Panc1 (cell line): ENCODE measurements around the gene FBXO45. TPM values are rescaled to one million over a fixed set of nuclear protein-coding genes. Genes with fewer than 3 reads are reported as not detected.

Experiments used
- ATAC-seq: fragments of 200-7000 bp; cut with Tn5 transposase; 2 replicates; pipeline ENCODE4 v1.9.1; 2020; ENCODE audit warnings: mild to moderate bottlenecking, moderate library complexity
- BruUV-seq: library from RNA; stranded (reverse); fragments of 400-500 nt; replicated peaks from 2 replicates; lab custom pipeline; 2021; lab: Mats Ljungman, UMichigan
- CTCF ChIA-PET: fragments of 300-600 bp; sonication (Branson Sonifier 250); formaldehyde crosslinking; loops from one replicate; lab custom pipeline; 2022; ENCODE audit warnings: antibody characterized with exemption; lab: Charles Lee
- POLR2A ChIA-PET: fragments of 300-600 bp; sonication (Branson Sonifier 250); formaldehyde crosslinking; loops from one replicate; lab custom pipeline; 2022; ENCODE audit warnings: antibody characterized with exemption; lab: Charles Lee
- DNase-seq: peaks from one replicate; pipeline ENCODE4 v3.0.0-alpha.2; 2010; ENCODE audit warnings: low read depth, low spot score
- H3K27ac ChIP-seq: 2 replicates; pipeline ENCODE4 v1.5.1; 2011; ENCODE audit warnings: mild to moderate bottlenecking, low read length, inconsistent platforms
- H3K27me3 ChIP-seq: fragments of 200-500 bp; sonication (Bioruptor generic); 2 replicates; pipeline ENCODE4 v1.6.0; 2014; ENCODE audit warnings: low read length, inconsistent platforms; ENCODE audit not compliant: control insufficient read depth, insufficient read depth
- H3K36me3 ChIP-seq: fragments of 200-500 bp; sonication (Bioruptor generic); 2 replicates; pipeline ENCODE4 v1.5.1; 2014; ENCODE audit warnings: inconsistent platforms, mild to moderate bottlenecking, low read length, moderate library complexity; ENCODE audit not compliant: control insufficient read depth, insufficient read depth
- H3K4me1 ChIP-seq: 2 replicates; pipeline ENCODE4 v1.5.1; 2011; ENCODE audit warnings: inconsistent platforms, mild to moderate bottlenecking, low read length, moderate library complexity; ENCODE audit not compliant: control insufficient read depth, insufficient read depth
- H3K4me3 ChIP-seq, 2 experiments: 2 replicates each; pipeline ENCODE4 v1.5.1; 2011 to 2012; ENCODE audit warnings: low read depth in 2 of 2, low read length in 2 of 2, mild to moderate bottlenecking in 2 of 2, inconsistent platforms in 1 of 2, moderate library complexity in 1 of 2
- H3K9me3 ChIP-seq: fragments of 200-500 bp; sonication (Bioruptor generic); 2 replicates; pipeline ENCODE4 v1.5.1; 2014; ENCODE audit warnings: low read depth, mild to moderate bottlenecking, inconsistent platforms, low read length, moderate library complexity; ENCODE audit not compliant: control insufficient read depth, insufficient read depth
- CTCF ChIP-seq: fragments of 450-650 bp; IDR thresholded peaks from 2 replicates; pipeline ENCODE4 v1.5.1; 2017; ENCODE audit warnings: mild to moderate bottlenecking
- POLR2AphosphoS5 ChIP-seq: IDR thresholded peaks from 2 replicates; pipeline ENCODE4 v1.6.1; 2012; ENCODE audit warnings: mild to moderate bottlenecking, low read depth, low read length, moderate library complexity
- REST ChIP-seq, 2 experiments: IDR thresholded peaks; 2 replicates each; pipeline ENCODE4 v1.6.1; 2011 to 2012; ENCODE audit warnings: low read depth in 2 of 2, control low read depth in 1 of 2, low read length in 1 of 2, mild to moderate bottlenecking in 1 of 2, moderate library complexity in 1 of 2; ENCODE audit not compliant: insufficient read depth in 1 of 2
- SIN3A ChIP-seq: IDR thresholded peaks from 2 replicates; pipeline ENCODE4 v1.6.1; 2012; ENCODE audit warnings: low read depth, mild to moderate bottlenecking, low read length, moderate library complexity, borderline replicate concordance; ENCODE audit not compliant: insufficient read depth
- TCF7L2 ChIP-seq: IDR thresholded peaks from 2 replicates; pipeline ENCODE4 v1.6.1; 2011; ENCODE audit warnings: mild to moderate bottlenecking, low read depth, low read length, inconsistent platforms
- in situ Hi-C: cut with HindIII; loops from 2 replicates; pipeline ENCODE4 v1.10.0; 2016; ENCODE audit warnings: low sequenced_read_pairs, low pct_unique_long_range_greater_than_20kb
- intact Hi-C: fragments of 100-400 bp; cut with micrococcal nuclease; formaldehyde crosslinking; loops from one replicate; pipeline ENCODE4 v1.10.0; 2022; ENCODE audit not compliant: unreplicated experiment
- total RNA-seq: library from RNA; stranded (reverse); gene quantifications from one replicate; pipeline ENCODE4 v1.2.1, GENCODE V29; 2021; ENCODE audit not compliant: unreplicated experiment

The FBXO45 gene
- total RNA-seq, 1 experiment from 2014 or later, result 21.6 TPM

GRCh38 chr3:196600359-196600758 lies 31.9 kb downstream of the FBXO45 start:
- TF ChIP-seq CTCF, result no peak
- no peak for TF ChIP-seq SIN3A
- TF ChIP-seq REST (IDR thresholded peaks at IDR 0.05; ENCODE audit: insufficient read depth in 1 of 2, low read depth in 2 of 2, low read length in 1 of 2), result no peak
- TF ChIP-seq POLR2AphosphoS5, result no peak
- TF ChIP-seq TCF7L2, result no peak
- BruUV-seq, result no TSS peak
- no peak for DNase-seq
- Histone ChIP-seq H3K27ac (no peak overlapping the region), H3K27me3 (no peaks in the 10 kb centered on the region), H3K36me3 (no peaks in the 10 kb centered on the region), H3K4me1 (peaks cover 5% of the 10 kb centered on the region; the same call in 1 of the 2 replicates), H3K9me3 (no peaks in the 10 kb centered on the region), H3K4me3 (no peak overlapping the region)
- intact Hi-C loops, result no loop called here
- ChIA-PET CTCF (no interaction called here), POLR2A (no interaction called here)
- in situ Hi-C loops, result no loop called here
- no peak for ATAC-seq

- CTCF ChIA-PET, result no interaction called here
Observed at GRCh38 chr3:196602673-196603072, 34.2 kb downstream of the FBXO45 start.

More at GRCh38 chr3:196602673-196603072, 34.2 kb downstream of the FBXO45 start:
- no peak for TF ChIP-seq REST (IDR thresholded peaks at IDR 0.05; ENCODE audit: insufficient read depth in 1 of 2, low read depth in 2 of 2, low read length in 1 of 2)
- Histone ChIP-seq H3K4me1 (peaks cover 5% of the 10 kb centered on the region; the same call in 1 of the 2 replicates), H3K36me3 (no peaks in the 10 kb centered on the region), H3K27me3 (no peaks in the 10 kb centered on the region), H3K9me3 (no peaks in the 10 kb centered on the region), H3K4me3 (no peak overlapping the region), H3K27ac (no peak overlapping the region)
- intact Hi-C loops (no loop called here), in situ Hi-C loops (no loop called here)
- no TSS peak for BruUV-seq
- ATAC-seq (no peak), DNase-seq (no peak)
- POLR2A ChIA-PET, result no interaction called here
